Caco-2 (cell line): ENCODE results near the gene SLC25A31. TPM values are rescaled to one million over a fixed set of nuclear protein-coding genes. Genes with fewer than 3 reads are reported as not detected.

Experiments
- BruUV-seq: library from RNA; stranded (reverse); fragments of 400-500 nt; replicated peaks from 2 replicates; lab custom pipeline; 2021; lab: Mats Ljungman, UMichigan
- CTCF ChIA-PET: fragments of 300-600 bp; sonication (Branson Sonifier 250); formaldehyde crosslinking; loops from one replicate; lab custom pipeline; 2022; ENCODE audit warnings: antibody characterized with exemption; lab: Charles Lee
- POLR2A ChIA-PET: fragments of 300-600 bp; sonication (Branson Sonifier 250); formaldehyde crosslinking; loops from one replicate; lab custom pipeline; 2022; ENCODE audit warnings: antibody characterized with exemption; lab: Charles Lee
- DNase-seq, 2 experiments: peaks; one replicate each; pipeline versions ENCODE4 v3.0.0 to v3.0.0-alpha.2; 2020 to 2022
- H3K27me3 ChIP-seq: replicated peaks from 2 replicates; pipeline ENCODE4 v1.6.0; 2011; ENCODE audit warnings: low read length; ENCODE audit not compliant: control insufficient read depth, insufficient read depth
- H3K36me3 ChIP-seq: 2 replicates; pipeline ENCODE4 v1.5.1; 2011; ENCODE audit warnings: low read length; ENCODE audit not compliant: control insufficient read depth, insufficient read depth
- H3K4me1 ChIP-seq: fragments of 250-450 bp; sonication (Bioruptor Pico); 2 replicates; pipeline ENCODE4 v1.5.1; 2020; ENCODE audit warnings: mild to moderate bottlenecking
- H3K4me3 ChIP-seq: 2 replicates; pipeline ENCODE4 v1.5.1; 2011; ENCODE audit warnings: low read depth, mild to moderate bottlenecking, control low read depth, low read length
- H3K9me3 ChIP-seq: fragments of 250-450 bp; sonication (Bioruptor Pico); 2 replicates; pipeline ENCODE4 v1.5.1; 2020; ENCODE audit warnings: mild to moderate bottlenecking, moderate library complexity
- H3K27ac Mint-ChIP-seq: one replicate; pipeline ENCODE4 v1.8.0; 2022; ENCODE audit warnings: mixed read lengths; ENCODE audit not compliant: unreplicated experiment
- H3K27me3 Mint-ChIP-seq: one replicate; pipeline ENCODE4 v1.8.0; 2022; ENCODE audit warnings: mixed read lengths; ENCODE audit not compliant: insufficient read depth, unreplicated experiment
- H3K36me3 Mint-ChIP-seq: one replicate; pipeline ENCODE4 v1.8.0; 2022; ENCODE audit warnings: mild to moderate bottlenecking, mixed read lengths; ENCODE audit not compliant: insufficient read depth, unreplicated experiment
- H3K4me1 Mint-ChIP-seq: one replicate; pipeline ENCODE4 v1.8.0; 2022; ENCODE audit warnings: low read depth, mixed read lengths; ENCODE audit not compliant: unreplicated experiment
- H3K4me3 Mint-ChIP-seq: one replicate; pipeline ENCODE4 v1.8.0; 2022; ENCODE audit warnings: mild to moderate bottlenecking, moderate library complexity, mixed read lengths; ENCODE audit not compliant: unreplicated experiment
- H3K9me3 Mint-ChIP-seq: one replicate; pipeline ENCODE4 v1.8.0; 2022; ENCODE audit warnings: mixed read lengths; ENCODE audit not compliant: unreplicated experiment
- intact Hi-C: fragments of 100-400 bp; cut with micrococcal nuclease; formaldehyde crosslinking; loops from one replicate; pipeline ENCODE4 v1.10.0; 2022; ENCODE audit not compliant: unreplicated experiment
- total RNA-seq: library from RNA; stranded (reverse); gene quantifications from 2 replicates; pipeline ENCODE4 v1.2.3, GENCODE V29; 2022
- TF ChIP-seq, protein P1 (sequence below), 2 experiments: fragments of 200-600 bp in 1 of 2; IDR thresholded peaks; 1 replicate in 1 of 2; 2 replicates in 1 of 2; pipeline versions ENCODE4 v1.5.1 to v1.8.0; 2011 to 2022; ENCODE audit warnings: antibody characterized with exemption in 1 of 2, control low read depth in 1 of 2, inconsistent platforms in 1 of 2, low read depth in 1 of 2, low read length in 1 of 2, mild to moderate bottlenecking in 1 of 2, moderate library complexity in 1 of 2; ENCODE audit not compliant: insufficient read depth in 1 of 2, severe bottlenecking in 1 of 2, unreplicated experiment in 1 of 2

Gene SLC25A31
- total RNA-seq, 1 experiment from 2014 or later, result not detected

DNA sequence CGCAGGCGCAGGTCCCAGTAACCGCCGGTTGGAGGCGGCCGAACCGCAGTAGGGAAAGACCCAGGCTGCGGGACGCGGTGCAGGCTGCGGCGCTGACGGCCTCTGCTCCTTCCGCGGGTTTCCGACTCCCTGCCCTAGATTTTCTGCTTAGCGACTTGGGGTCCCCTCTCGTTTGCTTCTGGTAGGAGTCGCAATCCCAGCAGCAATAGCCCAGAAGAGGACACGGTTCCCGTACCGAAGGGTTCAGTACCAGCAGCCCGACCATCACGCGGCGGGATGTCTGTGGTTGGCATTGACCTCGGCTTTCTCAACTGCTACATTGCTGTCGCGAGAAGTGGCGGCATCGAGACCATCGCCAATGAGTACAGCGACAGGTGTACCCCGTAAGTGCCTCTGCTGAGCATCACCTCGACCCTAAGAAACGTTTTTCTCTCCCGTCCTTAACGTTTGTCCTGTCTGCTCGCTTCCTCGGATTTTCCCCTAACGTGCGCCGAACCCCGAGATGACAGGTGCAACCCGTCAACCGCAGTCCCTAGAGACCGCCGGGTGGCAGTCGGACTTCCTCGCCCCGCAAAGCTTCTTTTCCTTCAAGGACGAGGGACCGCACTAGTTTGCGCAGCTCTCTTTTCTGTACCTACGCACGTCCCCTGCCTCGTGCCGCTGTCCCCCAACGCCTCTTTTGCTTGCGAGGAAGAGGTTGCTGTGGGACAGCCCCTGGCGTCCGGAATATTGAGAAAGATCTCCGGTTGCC, 52.2 kb downstream of the SLC25A31 start, which contains the start of gene HSPA4L:
HSPA4L (plus strand) TSS at position 48 of the 751 bp plus-strand sequence; CDS start at position 277, 229 bp downstream.
- H3K4me1 ChIP-seq, result peaks cover 13% of the 10 kb centered on the region; the same call in 1 of the 2 replicates
- POLR2A ChIA-PET, result interaction anchor here (0.6 to 2.2 kb wide), 12 partner anchors 35 to 1290 kb away, joined by 3 to 13 read pairs (median 5); partner anchors contain the start of genes ABHD18, INTU, LARP1B and MFSD8

DNA sequence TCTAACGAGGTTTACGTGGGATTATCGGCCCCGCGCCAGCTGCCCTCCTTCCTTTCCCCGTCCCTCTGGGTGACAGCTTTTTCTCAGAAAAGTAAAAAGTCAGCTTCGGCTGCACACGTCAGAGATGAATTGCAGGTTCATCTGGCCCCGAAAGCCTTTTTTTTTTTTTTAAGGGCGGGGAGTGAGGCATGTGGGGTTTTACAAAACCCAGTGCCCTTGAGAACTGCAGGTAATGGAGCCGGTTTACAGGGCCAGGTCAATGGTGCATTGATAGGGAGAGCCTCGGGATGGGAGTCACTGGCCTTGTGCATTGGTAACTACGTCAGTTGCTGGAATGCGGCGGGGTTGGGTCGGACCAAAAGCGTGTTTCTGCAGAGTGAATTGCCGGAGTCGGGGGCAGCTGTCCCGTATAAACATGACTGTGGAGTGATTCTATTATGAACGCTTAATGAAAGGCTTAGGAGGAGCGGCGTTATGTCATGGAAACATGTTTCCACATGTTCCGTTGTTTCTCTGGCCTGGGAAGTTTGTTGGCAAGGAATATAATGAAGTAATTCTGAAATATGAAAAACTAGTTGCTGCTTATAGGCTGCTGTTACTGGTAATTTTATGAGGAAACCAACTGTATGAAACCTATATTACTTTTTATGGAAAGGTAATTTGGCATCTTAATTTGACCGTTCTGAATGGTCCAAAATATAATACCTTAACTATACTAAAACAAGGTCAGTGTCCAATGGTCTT, 53.0 kb downstream of the SLC25A31 start:
- Mint-ChIP-seq H3K27me3 (peaks cover 3% of the 10 kb centered on the region), H3K36me3 (peaks cover 12% of the 10 kb centered on the region), H3K4me1 (peaks cover 7% of the 10 kb centered on the region), H3K9me3 (no peaks in the 10 kb centered on the region), H3K4me3 (peak overlapping the region; percentile 97), H3K27ac (peak overlapping the region; percentile 90)
- ChIA-PET POLR2A (interaction anchor here (1.0 to 2.2 kb wide), 3 partner anchors 98 to 278 kb away, joined by 4 to 13 read pairs (median 10); partner anchors contain the start of genes ABHD18, LARP1B, MFSD8 and PLK4), CTCF (interaction anchor here (0.9 to 1.5 kb wide), 2 partner anchors 20 to 98 kb away, joined by 3 read pairs; no protein-coding TSS in a partner anchor)
- Histone ChIP-seq H3K4me3 (peak overlapping the region; percentile 59), H3K36me3 (no peaks in the 10 kb centered on the region), H3K27me3 (no peaks in the 10 kb centered on the region), H3K9me3 (no peaks in the 10 kb centered on the region), H3K4me1 (peaks cover 13% of the 10 kb centered on the region; the same call in 1 of the 2 replicates)
- intact Hi-C loops, result loop anchor here (2.0 to 5.0 kb wide), 3 partner anchors 99 to 279 kb away; partner anchors contain the start of genes ABHD18, LARP1B, MFSD8 and PLK4
- TSS peak; percentile 45 for BruUV-seq
- TF ChIP-seq, protein P1, sequence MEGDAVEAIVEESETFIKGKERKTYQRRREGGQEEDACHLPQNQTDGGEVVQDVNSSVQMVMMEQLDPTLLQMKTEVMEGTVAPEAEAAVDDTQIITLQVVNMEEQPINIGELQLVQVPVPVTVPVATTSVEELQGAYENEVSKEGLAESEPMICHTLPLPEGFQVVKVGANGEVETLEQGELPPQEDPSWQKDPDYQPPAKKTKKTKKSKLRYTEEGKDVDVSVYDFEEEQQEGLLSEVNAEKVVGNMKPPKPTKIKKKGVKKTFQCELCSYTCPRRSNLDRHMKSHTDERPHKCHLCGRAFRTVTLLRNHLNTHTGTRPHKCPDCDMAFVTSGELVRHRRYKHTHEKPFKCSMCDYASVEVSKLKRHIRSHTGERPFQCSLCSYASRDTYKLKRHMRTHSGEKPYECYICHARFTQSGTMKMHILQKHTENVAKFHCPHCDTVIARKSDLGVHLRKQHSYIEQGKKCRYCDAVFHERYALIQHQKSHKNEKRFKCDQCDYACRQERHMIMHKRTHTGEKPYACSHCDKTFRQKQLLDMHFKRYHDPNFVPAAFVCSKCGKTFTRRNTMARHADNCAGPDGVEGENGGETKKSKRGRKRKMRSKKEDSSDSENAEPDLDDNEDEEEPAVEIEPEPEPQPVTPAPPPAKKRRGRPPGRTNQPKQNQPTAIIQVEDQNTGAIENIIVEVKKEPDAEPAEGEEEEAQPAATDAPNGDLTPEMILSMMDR (IDR thresholded peaks at IDR 0.05; ENCODE audit: insufficient read depth in 1 of 2, low read depth in 1 of 2, low read length in 1 of 2, severe bottlenecking in 1 of 2, unreplicated experiment in 1 of 2), result no peak
- peak; percentile 72 to 81 for DNase-seq

More for the DNA sequence above, 52.2 kb downstream of the SLC25A31 start, which contains the start of gene HSPA4L:
- TF ChIP-seq, protein P1 (IDR thresholded peaks at IDR 0.05; ENCODE audit: insufficient read depth in 1 of 2, low read depth in 1 of 2, low read length in 1 of 2, severe bottlenecking in 1 of 2, unreplicated experiment in 1 of 2), result peak in 1 of 2 experiments; percentile 23
- Histone ChIP-seq H3K36me3 (no peaks in the 10 kb centered on the region), H3K4me3 (peak within 1 kb of the TSS; percentile 59), H3K27me3 (no peaks in the 10 kb centered on the region), H3K9me3 (no peaks in the 10 kb centered on the region)
- CTCF ChIA-PET, result interaction anchor here (0.6 to 1.5 kb wide), 5 partner anchors 20 to 395 kb away, joined by 3 to 4 read pairs (median 3); partner anchors contain the start of genes ABHD18 and MFSD8
- Mint-ChIP-seq H3K4me1 (peaks cover 7% of the 10 kb centered on the region), H3K27ac (peak within 1 kb of the TSS; percentile 90), H3K9me3 (no peaks in the 10 kb centered on the region), H3K36me3 (peaks cover 12% of the 10 kb centered on the region), H3K4me3 (peak within 1 kb of the TSS; percentile 97), H3K27me3 (peaks cover 3% of the 10 kb centered on the region)
- DNase-seq, result peak; percentile 36 to 37
- intact Hi-C loops, result loop anchor here (2.0 to 5.0 kb wide), 3 partner anchors 100 to 280 kb away; partner anchors contain the start of genes ABHD18, LARP1B, MFSD8 and PLK4
- no TSS peak for BruUV-seq
